IMR-90 (cell line): Measurements from ENCODE around the gene COL15A1. TPM values are rescaled to one million over a fixed set of nuclear protein-coding genes. Genes with fewer than 3 reads are reported as not detected.

Experiments
- ATAC-seq: fragments of 200-7000 bp; cut with Tn5 transposase; 2 replicates; pipeline ENCODE4 v1.9.1; 2020; ENCODE audit warnings: low read depth, mild to moderate bottlenecking, moderate library complexity
- BruUV-seq: library from RNA; stranded (reverse); fragments of 400-500 nt; replicated peaks from 2 replicates; lab custom pipeline; 2021; lab: Mats Ljungman, UMichigan
- CTCF ChIA-PET: fragments of 300-600 bp; formaldehyde crosslinking; extraction: SDS; loops from one replicate; lab custom pipeline; 2021; ENCODE audit warnings: antibody characterized with exemption; lab: Yijun Ruan, JAX
- POLR2A ChIA-PET: fragments of 300-600 bp; sonication (Branson Sonifier 250); formaldehyde crosslinking; loops from one replicate; lab custom pipeline; 2022; ENCODE audit warnings: antibody characterized with exemption; ENCODE audit not compliant: unreplicated experiment; lab: Charles Lee
- DNase-seq: peaks from one replicate; pipeline ENCODE4 v3.0.0; 2013
- H2AFZ ChIP-seq: replicated peaks from 2 replicates; pipeline ENCODE3; 2013; ENCODE audit warnings: low read length, mild to moderate bottlenecking; ENCODE audit not compliant: poor library complexity
- H2AK5ac ChIP-seq: 2 replicates; pipeline ENCODE4 v1.6.1; 2013; ENCODE audit warnings: low read depth, low read length, inconsistent platforms
- H2AK9ac ChIP-seq: replicated peaks from 2 replicates; pipeline ENCODE3; 2013; ENCODE audit warnings: mild to moderate bottlenecking, low read depth, low read length, moderate library complexity; ENCODE audit not compliant: poor library complexity
- H2BK120ac ChIP-seq: 2 replicates; pipeline ENCODE4 v1.6.1; 2013; ENCODE audit warnings: low read depth, low read length, inconsistent platforms
- H2BK15ac ChIP-seq: 3 replicates; pipeline ENCODE4 v1.6.1; 2013; ENCODE audit warnings: low read depth, low read length, inconsistent platforms
- H2BK20ac ChIP-seq: 2 replicates; pipeline ENCODE4 v1.6.1; 2013; ENCODE audit warnings: low read depth, mild to moderate bottlenecking, inconsistent platforms, low read length, moderate library complexity
- H2BK5ac ChIP-seq: 2 replicates; pipeline ENCODE4 v1.6.1; 2013; ENCODE audit warnings: mild to moderate bottlenecking, low read depth, low read length, inconsistent platforms; ENCODE audit not compliant: poor library complexity, severe bottlenecking
- H3K14ac ChIP-seq: replicated peaks from 2 replicates; pipeline ENCODE4 v1.6.1; 2013; ENCODE audit warnings: low read depth, low read length, inconsistent platforms
- H3K18ac ChIP-seq: 2 replicates; pipeline ENCODE4 v1.6.1; 2013; ENCODE audit warnings: low read depth, low read length, control low read depth
- H3K23ac ChIP-seq: 2 replicates; pipeline ENCODE4 v1.6.1; 2013; ENCODE audit warnings: low read depth, low read length, inconsistent platforms
- H3K27ac ChIP-seq: 2 replicates; pipeline ENCODE4 v1.5.1; 2013; ENCODE audit warnings: mild to moderate bottlenecking, control low read depth, low read length; ENCODE audit not compliant: insufficient read depth
- H3K27me3 ChIP-seq: 2 replicates; pipeline ENCODE4 v1.6.1; 2013; ENCODE audit warnings: low read length; ENCODE audit not compliant: control insufficient read depth, insufficient read depth
- H3K36me3 ChIP-seq: 2 replicates; pipeline ENCODE4 v1.6.1; 2013; ENCODE audit warnings: low read length, mixed read lengths; ENCODE audit not compliant: control insufficient read depth, insufficient read depth
- H3K4ac ChIP-seq: 2 replicates; pipeline ENCODE4 v1.6.1; 2013; ENCODE audit warnings: low read depth, low read length, inconsistent platforms
- H3K4me1 ChIP-seq: 2 replicates; pipeline ENCODE4 v1.6.1; 2013; ENCODE audit warnings: low read length, mixed read lengths; ENCODE audit not compliant: control insufficient read depth, insufficient read depth
- H3K4me2 ChIP-seq: 2 replicates; pipeline ENCODE4 v1.6.1; 2013; ENCODE audit warnings: low read depth, mild to moderate bottlenecking, control low read depth, low read length, moderate library complexity
- H3K4me3 ChIP-seq: 2 replicates; pipeline ENCODE4 v1.5.1; 2013; ENCODE audit warnings: low read depth, mild to moderate bottlenecking, control low read depth, low read length, moderate library complexity; ENCODE audit not compliant: insufficient read depth
- H3K56ac ChIP-seq: 2 replicates; pipeline ENCODE4 v1.6.1; 2013; ENCODE audit warnings: low read length, inconsistent platforms; ENCODE audit not compliant: insufficient read depth; ENCODE audit errors: extremely low read depth
- H3K79me1 ChIP-seq, 2 experiments: 2 replicates each; pipeline ENCODE4 v1.6.1; 2013; ENCODE audit warnings: low read length in 2 of 2, inconsistent platforms in 1 of 2, low read depth in 1 of 2
- H3K9ac ChIP-seq: 2 replicates; pipeline ENCODE4 v1.6.1; 2013; ENCODE audit warnings: low read depth, low read length, control low read depth
- H3K9me1 ChIP-seq: 2 replicates; pipeline ENCODE4 v1.6.1; 2013; ENCODE audit warnings: low read length, inconsistent platforms; ENCODE audit not compliant: insufficient read depth
- H3K9me3 ChIP-seq: 2 replicates; pipeline ENCODE4 v1.6.1; 2013; ENCODE audit warnings: low read length; ENCODE audit not compliant: control insufficient read depth, insufficient read depth
- H4K20me1 ChIP-seq: 2 replicates; pipeline ENCODE4 v1.6.1; 2013; ENCODE audit warnings: low read length, inconsistent platforms; ENCODE audit not compliant: insufficient read depth
- H4K5ac ChIP-seq: 2 replicates; pipeline ENCODE4 v1.6.1; 2013; ENCODE audit warnings: mild to moderate bottlenecking, low read depth, low read length, control low read depth
- H4K8ac ChIP-seq, 2 experiments: 2 replicates each; pipeline ENCODE4 v1.6.1; 2013; ENCODE audit warnings: low read depth in 2 of 2, low read length in 2 of 2, control low read depth in 1 of 2, inconsistent platforms in 1 of 2
- H4K91ac ChIP-seq: 2 replicates; pipeline ENCODE4 v1.6.1; 2013; ENCODE audit warnings: low read depth, low read length, inconsistent platforms; ENCODE audit not compliant: insufficient read depth
- MXI1 ChIP-seq: IDR thresholded peaks from 2 replicates; pipeline ENCODE4 v1.6.1; 2012; ENCODE audit warnings: low read depth, mild to moderate bottlenecking, low read length, moderate library complexity, borderline replicate concordance
- NFE2L2 ChIP-seq: fragments of 150-350 bp; IDR thresholded peaks from 2 replicates; pipeline ENCODE4 v1.6.1; 2016; ENCODE audit warnings: low read depth, mild to moderate bottlenecking, low read length
- POLR2A ChIP-seq: IDR thresholded peaks from 2 replicates; pipeline ENCODE4 v1.6.1; 2012; ENCODE audit warnings: mild to moderate bottlenecking, low read depth, low read length
- RCOR1 ChIP-seq: IDR thresholded peaks from 2 replicates; pipeline ENCODE4 v1.6.1; 2012; ENCODE audit warnings: mild to moderate bottlenecking, low read length, improper control_type of control experiment; ENCODE audit not compliant: insufficient replicate concordance
- SMC3 ChIP-seq: fragments of 150-350 bp; IDR thresholded peaks from 2 replicates; pipeline ENCODE4 v1.6.1; 2016; ENCODE audit warnings: low read depth, mild to moderate bottlenecking, antibody characterized with exemption, low read length, moderate library complexity
- USF2 ChIP-seq: fragments of 150-350 bp; IDR thresholded peaks from 2 replicates; pipeline ENCODE4 v1.6.1; 2017; ENCODE audit warnings: mild to moderate bottlenecking, antibody characterized with exemption, low read length, low read depth
- WGBS, 2 experiments: methylation state at CpG; one replicate each; pipeline versions ENCODE4 v1.1.5 to v1.1.7; 2013; ENCODE audit warnings: missing lambda C conversion rate in 2 of 2; ENCODE audit not compliant: insufficient read length in 1 of 2; ENCODE audit errors: extremely low coverage in 2 of 2; 5-methylcytosine and 5-hydroxymethylcytosine counted together
- dilution Hi-C: fragments of 300-500 bp; cut with HindIII; formaldehyde crosslinking; loops from one replicate; pipeline ENCODE4 v1.14.3; 2018; ENCODE audit warnings: low sequenced_read_pairs; ENCODE audit not compliant: unreplicated experiment
- in situ Hi-C: fragments of 300-500 bp; cut with MboI; formaldehyde crosslinking; loops from 3 replicates; pipeline ENCODE4 v1.14.3; 2019; ENCODE audit warnings: low sequenced_read_pairs, inconsistent platforms, mixed read lengths
- intact Hi-C: fragments of 100-400 bp; cut with micrococcal nuclease; formaldehyde crosslinking; loops from 2 replicates; pipeline ENCODE4 v1.10.0; 2022
- polyA plus RNA-seq, 3 experiments: library from polyadenylated mRNA; depleted of rRNA; stranded (reverse); fragments of >200 nt; gene quantifications; 2 replicates each; pipeline ENCODE4 v1.2.3, GENCODE V29; 2012; ENCODE audit warnings: low replicate concordance in 1 of 3
- total RNA-seq: library from RNA; depleted of rRNA; stranded (reverse); fragments of >200 nt; gene quantifications from 2 replicates; pipeline ENCODE4 v1.2.3, GENCODE V29; 2012

COL15A1 gene
- total and polyA plus RNA-seq, 2 of the 4 experiments (the other 2 are of a cell fraction) = 2.2 to 3.7 TPM

- ChIA-PET CTCF (interaction anchor here (1.7 kb wide), 1 partner anchor 33 kb away, joined by 4 read pairs; no protein-coding TSS in a partner anchor), POLR2A (interaction anchor here (0.6 kb wide), 1 partner anchor 130 kb away, joined by 3 read pairs; no protein-coding TSS in a partner anchor)
- H3K4me2 ChIP-seq = peak overlapping the region; percentile 94
- H3K27ac ChIP-seq = peak overlapping the region; percentile 16; the same call in 1 of the 2 replicates
- H4K5ac ChIP-seq = peak overlapping the region; percentile 46; the same call in 1 of the 2 replicates
- 0 out of 4 replicates have a peak overlapping the region, but pooled peaks of 1 of the 2 experiments have one; percentile 18 for H4K8ac ChIP-seq
- in situ Hi-C loops (no loop called here), intact Hi-C loops (loop anchor here (2.0 to 5.0 kb wide), 2 partner anchors 90 to 107 kb away; no protein-coding TSS in a partner anchor), dilution Hi-C loops (no loop called here)
- H2BK120ac ChIP-seq = no peak overlapping the region
- peaks cover 20% of the 10 kb centered on the region for H3K4me1 ChIP-seq
- H3K23ac ChIP-seq = peak overlapping the region; percentile 62
- TSS peak; percentile 41 for BruUV-seq
- no peaks in the 10 kb centered on the region for H3K9me3 ChIP-seq
- no peak overlapping the region for H2AK5ac ChIP-seq
- TF ChIP-seq MXI1 (no peak), NFE2L2 (no peak), POLR2A (peak; percentile 26), SMC3 (no peak), USF2 (no peak), RCOR1 (no peak)
- H3K9me1 ChIP-seq = peaks cover 8% of the 10 kb centered on the region
- no peaks in the 10 kb centered on the region for H3K27me3 ChIP-seq
- H3K4ac ChIP-seq = 0 out of 2 replicates have a peak overlapping the region, but pooled peaks have one; percentile 22
- H3K79me1 ChIP-seq = peaks cover 12 to 54% of the 10 kb centered on the region in 2 experiments
- peak overlapping the region; percentile 67 for H3K4me3 ChIP-seq
- ATAC-seq (no peak), DNase-seq (no peak)
- H2BK5ac ChIP-seq = no peak overlapping the region
- H4K91ac ChIP-seq = peak overlapping the region; percentile 13; the same call in 1 of the 2 replicates
- peaks cover 58% of the 10 kb centered on the region for H4K20me1 ChIP-seq
- no peak overlapping the region for H2BK20ac ChIP-seq
- no peak overlapping the region; the same call in 1 of the 2 replicates for H3K56ac ChIP-seq
- H3K14ac ChIP-seq = peak overlapping the region; percentile 26; the same call in 1 of the 2 replicates
- H2BK15ac ChIP-seq = no peak overlapping the region
- H3K18ac ChIP-seq = peak overlapping the region; percentile 73; the same call in 1 of the 2 replicates
- H2AFZ ChIP-seq = no peak overlapping the region
- peak overlapping the region; percentile 83; the same call in 1 of the 2 replicates for H3K9ac ChIP-seq
- no peak overlapping the region for H2AK9ac ChIP-seq
- 55% methylated on average over 3 of the region's 3 CpGs; no CpG with 5 or more reads in 1 of the 2 experiments for WGBS, 2 experiments
- H3K36me3 ChIP-seq = peaks cover 3% of the 10 kb centered on the region; the same call in 1 of the 2 replicates
These were observed 163.7 kb downstream of the COL15A1 start for GRCh38 chr9:99107421-99107820.
